Neural cell (in vitro differentiated cells): ENCODE measurements around the gene JUNB. TPM values are rescaled to one million over a fixed set of nuclear protein-coding genes. Genes with fewer than 3 reads are reported as not detected.

Source experiments
- H2AFZ ChIP-seq: fragments of 200-600, 300-800 bp; sonication (generic), shearing (Covaris generic); 2 replicates; pipeline ENCODE4 v1.6.0; 2014; ENCODE audit warnings: low read depth, mild to moderate bottlenecking, antibody characterized with exemption, low read length, moderate library complexity
- H3F3A ChIP-seq: fragments of 200-600 bp; shearing (Covaris generic); 2 replicates; pipeline ENCODE4 v1.6.1; 2016; ENCODE audit warnings: mild to moderate bottlenecking, moderate library complexity, mixed read lengths, antibody characterized with exemption, low read length; ENCODE audit not compliant: insufficient read depth, poor library complexity, severe bottlenecking
- H3K27ac ChIP-seq: fragments of 200-600, 300-800 bp; sonication (generic), shearing (Covaris generic); 2 replicates; pipeline ENCODE4 v1.5.1; 2014; ENCODE audit warnings: mild to moderate bottlenecking, low read length, moderate library complexity
- H3K27me3 ChIP-seq: fragments of 300-800, 200-600 bp; sonication (generic), shearing (Covaris generic); 2 replicates; pipeline ENCODE4 v1.6.0; 2014; ENCODE audit warnings: mild to moderate bottlenecking, low read depth, low read length, moderate library complexity; ENCODE audit not compliant: insufficient read depth
- H3K36me3 ChIP-seq: fragments of 300-800, 200-600 bp; sonication (generic), shearing (Covaris generic); 2 replicates; pipeline ENCODE4 v1.5.1; 2014; ENCODE audit warnings: mild to moderate bottlenecking, antibody characterized with exemption, low read length, moderate library complexity; ENCODE audit not compliant: insufficient read depth
- H3K4me2 ChIP-seq: fragments of 300-800, 200-600 bp; sonication (generic), shearing (Covaris generic); 2 replicates; pipeline ENCODE4 v1.6.0; 2014; ENCODE audit warnings: mild to moderate bottlenecking, low read length
- H3K4me3 ChIP-seq: fragments of 300-800, 200-600 bp; sonication (generic), shearing (Covaris generic); 2 replicates; pipeline ENCODE4 v1.5.1; 2014; ENCODE audit warnings: mild to moderate bottlenecking, low read length, moderate library complexity
- H3K79me2 ChIP-seq: fragments of 200-600 bp; shearing (Covaris generic); replicated peaks from 2 replicates; pipeline ENCODE4 v1.6.0; 2014; ENCODE audit warnings: mild to moderate bottlenecking, low read length, moderate library complexity; ENCODE audit not compliant: insufficient read depth
- H3K9ac ChIP-seq: fragments of 300-800, 200-600 bp; sonication (generic), shearing (Covaris generic); 2 replicates; pipeline ENCODE4 v1.6.1; 2016; ENCODE audit warnings: mild to moderate bottlenecking, low read length, mixed read lengths
- H3K9me2 ChIP-seq: fragments of 200-600 bp; shearing (Covaris generic); 2 replicates; pipeline ENCODE4 v1.6.1; 2016; ENCODE audit warnings: mild to moderate bottlenecking, low read length, mixed read lengths; ENCODE audit not compliant: insufficient read depth
- H3K9me3 ChIP-seq: fragments of 200-600, 300-800 bp; sonication (generic), shearing (Covaris generic); 2 replicates; pipeline ENCODE4 v1.6.1; 2016; ENCODE audit warnings: mild to moderate bottlenecking, mixed run types, low read length, moderate library complexity, mixed read lengths
- H4K20me1 ChIP-seq: fragments of 200-600 bp; shearing (Covaris generic); 2 replicates; pipeline ENCODE4 v1.6.1; 2016; ENCODE audit warnings: mild to moderate bottlenecking, mixed run types; ENCODE audit not compliant: insufficient read depth
- EP300 ChIP-seq: fragments of 450-650 bp; conservative IDR thresholded peaks from 2 replicates; pipeline ENCODE4 v1.6.1; 2014; ENCODE audit warnings: antibody characterized with exemption, mild to moderate bottlenecking, moderate library complexity; ENCODE audit not compliant: poor library complexity, severe bottlenecking
- EZH2 ChIP-seq: fragments of 200-600, 300-800 bp; shearing (Covaris generic), sonication (generic); IDR thresholded peaks from 2 replicates; pipeline ENCODE4 v1.6.1; 2014; ENCODE audit warnings: antibody characterized with exemption, low read length, borderline replicate concordance, mild to moderate bottlenecking; ENCODE audit not compliant: insufficient read depth, poor library complexity, severe bottlenecking
- MXI1 ChIP-seq: fragments of 450-650 bp; conservative IDR thresholded peaks from 2 replicates; pipeline ENCODE4 v1.6.1; 2014; ENCODE audit warnings: antibody characterized with exemption, mild to moderate bottlenecking; ENCODE audit not compliant: poor library complexity, severe bottlenecking
- POLR2AphosphoS5 ChIP-seq: IDR thresholded peaks from 2 replicates; pipeline ENCODE4 v1.6.1; 2012
- RAD21 ChIP-seq: fragments of 450-650 bp; conservative IDR thresholded peaks from 2 replicates; pipeline ENCODE4 v1.6.1; 2014; ENCODE audit warnings: antibody characterized with exemption, mild to moderate bottlenecking, moderate library complexity
- REST ChIP-seq: IDR thresholded peaks from 2 replicates; pipeline ENCODE4 v1.6.1; 2012; ENCODE audit warnings: borderline replicate concordance
- SMC3 ChIP-seq: fragments of 450-650 bp; conservative IDR thresholded peaks from 2 replicates; pipeline ENCODE4 v1.6.1; 2014; ENCODE audit warnings: antibody characterized with exemption, mild to moderate bottlenecking, moderate library complexity; ENCODE audit not compliant: poor library complexity
- TAF1 ChIP-seq: IDR thresholded peaks from 2 replicates; pipeline ENCODE4 v1.6.1; 2012; ENCODE audit warnings: low read depth
- polyA plus RNA-seq: library from polyadenylated mRNA; depleted of rRNA; stranded (reverse); fragments of >200 nt; gene quantifications from 2 replicates; pipeline ENCODE4 v1.2.3, GENCODE V29; 2014
- TF ChIP-seq, protein P1 (sequence below): fragments of 450-650 bp; IDR thresholded peaks from 2 replicates; pipeline ENCODE4 v1.5.1; 2014; ENCODE audit warnings: antibody characterized with exemption, mild to moderate bottlenecking, moderate library complexity; ENCODE audit not compliant: poor library complexity, severe bottlenecking

Gene JUNB
- polyA plus RNA-seq, 1 donor from 2014 or later = 18.7 TPM

- no peak for TF ChIP-seq POLR2AphosphoS5
- TF ChIP-seq EZH2 = no peak
- TF ChIP-seq, protein P1, sequence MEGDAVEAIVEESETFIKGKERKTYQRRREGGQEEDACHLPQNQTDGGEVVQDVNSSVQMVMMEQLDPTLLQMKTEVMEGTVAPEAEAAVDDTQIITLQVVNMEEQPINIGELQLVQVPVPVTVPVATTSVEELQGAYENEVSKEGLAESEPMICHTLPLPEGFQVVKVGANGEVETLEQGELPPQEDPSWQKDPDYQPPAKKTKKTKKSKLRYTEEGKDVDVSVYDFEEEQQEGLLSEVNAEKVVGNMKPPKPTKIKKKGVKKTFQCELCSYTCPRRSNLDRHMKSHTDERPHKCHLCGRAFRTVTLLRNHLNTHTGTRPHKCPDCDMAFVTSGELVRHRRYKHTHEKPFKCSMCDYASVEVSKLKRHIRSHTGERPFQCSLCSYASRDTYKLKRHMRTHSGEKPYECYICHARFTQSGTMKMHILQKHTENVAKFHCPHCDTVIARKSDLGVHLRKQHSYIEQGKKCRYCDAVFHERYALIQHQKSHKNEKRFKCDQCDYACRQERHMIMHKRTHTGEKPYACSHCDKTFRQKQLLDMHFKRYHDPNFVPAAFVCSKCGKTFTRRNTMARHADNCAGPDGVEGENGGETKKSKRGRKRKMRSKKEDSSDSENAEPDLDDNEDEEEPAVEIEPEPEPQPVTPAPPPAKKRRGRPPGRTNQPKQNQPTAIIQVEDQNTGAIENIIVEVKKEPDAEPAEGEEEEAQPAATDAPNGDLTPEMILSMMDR = no peak
- TF ChIP-seq SMC3 = no peak
- TF ChIP-seq RAD21 = no peak
- no peak for TF ChIP-seq REST
- no peaks in the 10 kb centered on the region for H3K9me3 ChIP-seq
- H2AFZ ChIP-seq = no peak overlapping the region
- H3K9me2 ChIP-seq = no peaks in the 10 kb centered on the region
- H3K9ac ChIP-seq = no peak overlapping the region
- H3K79me2 ChIP-seq = no peaks in the 10 kb centered on the region
- H3F3A ChIP-seq = no peaks in the 10 kb centered on the region
- H4K20me1 ChIP-seq = no peaks in the 10 kb centered on the region
- no peak overlapping the region for H3K27ac ChIP-seq
- no peaks in the 10 kb centered on the region for H3K36me3 ChIP-seq
- peaks cover 29% of the 10 kb centered on the region for H3K27me3 ChIP-seq
- no peak overlapping the region for H3K4me3 ChIP-seq
- no peak overlapping the region for H3K4me2 ChIP-seq
Observed at GRCh38 chr19:12788682-12789097, 2.6 kb upstream of the JUNB start.

DNA sequence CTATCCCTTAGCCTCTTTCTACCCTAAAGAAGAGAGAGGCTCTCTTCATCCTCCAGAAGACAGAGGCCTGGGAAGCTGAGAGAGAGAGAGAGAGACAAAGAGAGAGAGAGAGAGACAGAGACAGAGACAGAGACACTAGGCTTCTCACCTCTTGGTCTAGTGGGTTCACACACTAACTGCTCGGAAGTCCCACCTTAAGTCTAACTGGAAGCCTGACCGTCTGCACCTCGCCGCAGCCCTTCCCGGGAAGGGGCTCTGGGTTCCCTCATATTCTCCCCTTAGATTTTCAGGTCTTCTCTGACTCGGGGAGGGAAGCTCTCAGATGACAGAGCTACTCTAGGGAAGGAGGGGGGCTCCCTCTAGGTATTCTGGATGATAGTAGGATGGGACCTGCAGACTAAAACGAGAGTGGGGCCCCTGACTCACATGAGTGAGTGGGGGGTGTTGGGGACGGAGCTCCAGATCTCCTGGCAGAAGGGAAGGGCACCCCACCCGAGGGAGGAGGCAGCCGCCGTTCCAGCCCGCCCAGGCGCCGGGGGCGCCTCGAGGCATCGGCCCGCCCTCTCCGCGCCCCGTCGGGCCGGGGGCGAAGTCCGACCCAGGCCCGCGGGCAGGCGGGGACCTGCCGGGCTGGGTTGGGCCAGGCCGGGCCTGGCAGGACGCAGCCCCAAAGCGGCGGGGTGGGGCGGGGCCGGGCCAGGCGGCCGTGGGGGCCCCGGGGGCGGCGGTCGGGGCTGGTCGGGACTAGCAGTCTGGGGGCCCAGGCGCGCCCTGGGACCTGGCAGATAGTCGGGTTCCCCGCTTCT is 2.0 kb upstream of the JUNB start:
- H3K36me3 ChIP-seq = no peaks in the 10 kb centered on the region
- peaks cover 29% of the 10 kb centered on the region for H3K27me3 ChIP-seq
- no peaks in the 10 kb centered on the region for H3K79me2 ChIP-seq
- H3F3A ChIP-seq = no peaks in the 10 kb centered on the region
- H3K9me2 ChIP-seq = no peaks in the 10 kb centered on the region
- H3K9me3 ChIP-seq = no peaks in the 10 kb centered on the region
- no peak for TF ChIP-seq EZH2
- TF ChIP-seq POLR2AphosphoS5 = no peak
- no peak for TF ChIP-seq RAD21
- TF ChIP-seq MXI1 = no peak
- no peak for TF ChIP-seq SMC3
- no peak for TF ChIP-seq TAF1
- TF ChIP-seq, protein P1 = no peak
- TF ChIP-seq EP300 = no peak
- TF ChIP-seq REST = no peak
- H3K27ac ChIP-seq = no peak overlapping the region
- no peak overlapping the region for H3K4me2 ChIP-seq
- H3K9ac ChIP-seq = peak overlapping the region; percentile 82
- no peaks in the 10 kb centered on the region for H4K20me1 ChIP-seq
- no peak overlapping the region for H2AFZ ChIP-seq
- H3K4me3 ChIP-seq = peak overlapping the region; percentile 87
